HL-60 (cell line): ENCODE data around the gene ASTN2.

ENCODE experiments used
- GABPA ChIP-seq: IDR thresholded peaks from 2 replicates; pipeline ENCODE4 v1.6.1; 2012; ENCODE audit warnings: low read depth
- POLR2AphosphoS5 ChIP-seq: IDR thresholded peaks from 2 replicates; pipeline ENCODE4 v1.6.1; 2012; ENCODE audit warnings: low read depth
- TF ChIP-seq, protein P1 (sequence below): IDR thresholded peaks from one replicate; pipeline ENCODE4 v1.5.1; 2011; ENCODE audit warnings: low read length, control low read depth, inconsistent platforms; ENCODE audit not compliant: insufficient read depth
- TF ChIP-seq, protein P2 (sequence below): IDR thresholded peaks from 2 replicates; pipeline ENCODE4 v1.6.1; 2012; ENCODE audit warnings: low read depth; ENCODE audit not compliant: insufficient replicate concordance

DNA sequence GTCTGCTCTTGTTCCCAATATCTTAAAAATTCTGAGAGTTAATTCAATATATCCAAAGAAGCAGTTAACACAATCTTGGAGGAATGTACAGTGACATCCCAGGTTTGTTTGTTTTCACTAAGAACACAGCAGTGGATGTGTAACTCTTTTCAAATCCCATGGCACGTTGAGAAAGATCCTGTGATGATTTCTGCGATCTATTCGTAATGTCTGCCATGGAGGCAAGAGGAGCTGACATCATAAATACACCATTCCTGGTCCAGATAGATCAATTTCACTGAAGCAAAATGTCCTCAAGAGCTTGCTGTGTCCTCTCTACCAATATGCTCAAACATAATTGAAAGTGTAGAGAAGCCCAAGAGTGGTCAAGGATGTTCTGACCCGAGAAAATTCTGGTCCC is 980.5 kb downstream of the ASTN2 start:
- TF ChIP-seq, protein P1, sequence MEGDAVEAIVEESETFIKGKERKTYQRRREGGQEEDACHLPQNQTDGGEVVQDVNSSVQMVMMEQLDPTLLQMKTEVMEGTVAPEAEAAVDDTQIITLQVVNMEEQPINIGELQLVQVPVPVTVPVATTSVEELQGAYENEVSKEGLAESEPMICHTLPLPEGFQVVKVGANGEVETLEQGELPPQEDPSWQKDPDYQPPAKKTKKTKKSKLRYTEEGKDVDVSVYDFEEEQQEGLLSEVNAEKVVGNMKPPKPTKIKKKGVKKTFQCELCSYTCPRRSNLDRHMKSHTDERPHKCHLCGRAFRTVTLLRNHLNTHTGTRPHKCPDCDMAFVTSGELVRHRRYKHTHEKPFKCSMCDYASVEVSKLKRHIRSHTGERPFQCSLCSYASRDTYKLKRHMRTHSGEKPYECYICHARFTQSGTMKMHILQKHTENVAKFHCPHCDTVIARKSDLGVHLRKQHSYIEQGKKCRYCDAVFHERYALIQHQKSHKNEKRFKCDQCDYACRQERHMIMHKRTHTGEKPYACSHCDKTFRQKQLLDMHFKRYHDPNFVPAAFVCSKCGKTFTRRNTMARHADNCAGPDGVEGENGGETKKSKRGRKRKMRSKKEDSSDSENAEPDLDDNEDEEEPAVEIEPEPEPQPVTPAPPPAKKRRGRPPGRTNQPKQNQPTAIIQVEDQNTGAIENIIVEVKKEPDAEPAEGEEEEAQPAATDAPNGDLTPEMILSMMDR: no peak
- TF ChIP-seq, protein P2, sequence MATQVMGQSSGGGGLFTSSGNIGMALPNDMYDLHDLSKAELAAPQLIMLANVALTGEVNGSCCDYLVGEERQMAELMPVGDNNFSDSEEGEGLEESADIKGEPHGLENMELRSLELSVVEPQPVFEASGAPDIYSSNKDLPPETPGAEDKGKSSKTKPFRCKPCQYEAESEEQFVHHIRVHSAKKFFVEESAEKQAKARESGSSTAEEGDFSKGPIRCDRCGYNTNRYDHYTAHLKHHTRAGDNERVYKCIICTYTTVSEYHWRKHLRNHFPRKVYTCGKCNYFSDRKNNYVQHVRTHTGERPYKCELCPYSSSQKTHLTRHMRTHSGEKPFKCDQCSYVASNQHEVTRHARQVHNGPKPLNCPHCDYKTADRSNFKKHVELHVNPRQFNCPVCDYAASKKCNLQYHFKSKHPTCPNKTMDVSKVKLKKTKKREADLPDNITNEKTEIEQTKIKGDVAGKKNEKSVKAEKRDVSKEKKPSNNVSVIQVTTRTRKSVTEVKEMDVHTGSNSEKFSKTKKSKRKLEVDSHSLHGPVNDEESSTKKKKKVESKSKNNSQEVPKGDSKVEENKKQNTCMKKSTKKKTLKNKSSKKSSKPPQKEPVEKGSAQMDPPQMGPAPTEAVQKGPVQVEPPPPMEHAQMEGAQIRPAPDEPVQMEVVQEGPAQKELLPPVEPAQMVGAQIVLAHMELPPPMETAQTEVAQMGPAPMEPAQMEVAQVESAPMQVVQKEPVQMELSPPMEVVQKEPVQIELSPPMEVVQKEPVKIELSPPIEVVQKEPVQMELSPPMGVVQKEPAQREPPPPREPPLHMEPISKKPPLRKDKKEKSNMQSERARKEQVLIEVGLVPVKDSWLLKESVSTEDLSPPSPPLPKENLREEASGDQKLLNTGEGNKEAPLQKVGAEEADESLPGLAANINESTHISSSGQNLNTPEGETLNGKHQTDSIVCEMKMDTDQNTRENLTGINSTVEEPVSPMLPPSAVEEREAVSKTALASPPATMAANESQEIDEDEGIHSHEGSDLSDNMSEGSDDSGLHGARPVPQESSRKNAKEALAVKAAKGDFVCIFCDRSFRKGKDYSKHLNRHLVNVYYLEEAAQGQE: no peak
- no peak for TF ChIP-seq POLR2AphosphoS5
- no peak for TF ChIP-seq GABPA
